ENCODE results near the gene TMCC3.
"Not testable (repeated sequence)": the region's sequence is repeated elsewhere in the genome, so short reads cannot be mapped to it uniquely, and the experiment has no call there.

The TMCC3 gene

GRCh38 chr12:94596596-94596995, 53.8 kb downstream of the TMCC3 start:
- no peak for DNase-seq

- DNase-seq: no peak
These were observed 55.2 kb downstream of the TMCC3 start for GRCh38 chr12:94595152-94595551.

GRCh38 chr12:94594443-94594825, 55.9 kb downstream of the TMCC3 start:
- no peak for DNase-seq

- no peak for DNase-seq
These were observed 56.4 kb downstream of the TMCC3 start for GRCh38 chr12:94593822-94594442.

- not testable (repeated sequence) for DNase-seq
These were observed 57.6 kb downstream of the TMCC3 start for GRCh38 chr12:94592723-94593122.

GRCh38 chr12:94592080-94592479, 58.3 kb downstream of the TMCC3 start:
- DNase-seq: no peak

GRCh38 chr12:94590428-94590827, 59.9 kb downstream of the TMCC3 start:
- DNase-seq: no peak

GRCh38 chr12:94589591-94590001, 60.8 kb downstream of the TMCC3 start:
- no peak for DNase-seq

- DNase-seq: no peak
These were observed 62.0 kb downstream of the TMCC3 start for GRCh38 chr12:94588346-94588745.

GRCh38 chr12:94587266-94588241, 62.8 kb downstream of the TMCC3 start:
- no peak for DNase-seq

GRCh38 chr12:94586589-94587259, 63.6 kb downstream of the TMCC3 start:
- DNase-seq: no peak

- no peak for DNase-seq
These were observed 64.7 kb downstream of the TMCC3 start for GRCh38 chr12:94585626-94586025.

- no peak for DNase-seq
These were observed 66.0 kb downstream of the TMCC3 start for GRCh38 chr12:94584377-94584776.

GRCh38 chr12:94582591-94582990, 67.8 kb downstream of the TMCC3 start:
- DNase-seq: no peak

- DNase-seq: no peak
These were observed 74.5 kb downstream of the TMCC3 start for GRCh38 chr12:94575645-94576403.

GRCh38 chr12:94575024-94575423, 75.3 kb downstream of the TMCC3 start:
- no peak for DNase-seq

GRCh38 chr12:94571556-94571955, 78.8 kb downstream of the TMCC3 start:
- DNase-seq: no peak

- no peak for DNase-seq
These were observed 80.2 kb downstream of the TMCC3 start for GRCh38 chr12:94570161-94570560.

- no peak for DNase-seq
These were observed 82.6 kb downstream of the TMCC3 start for GRCh38 chr12:94567761-94568160.

GRCh38 chr12:94566345-94566744, 84.0 kb downstream of the TMCC3 start:
- no peak for DNase-seq

- DNase-seq: no peak
These were observed 84.7 kb downstream of the TMCC3 start for GRCh38 chr12:94565683-94566082.

- no peak for DNase-seq
These were observed 87.1 kb downstream of the TMCC3 start for GRCh38 chr12:94563286-94563685.

GRCh38 chr12:94561943-94562411, 88.4 kb downstream of the TMCC3 start:
- no peak for DNase-seq

Data from activated T-cell treated with anti-CD3 and anti-CD28 coated beads, Interleukin-2, amount 50 U/mL, for 1 hour (primary cell).